ENCODE measurements around the gene BTN2A1.

DNA sequence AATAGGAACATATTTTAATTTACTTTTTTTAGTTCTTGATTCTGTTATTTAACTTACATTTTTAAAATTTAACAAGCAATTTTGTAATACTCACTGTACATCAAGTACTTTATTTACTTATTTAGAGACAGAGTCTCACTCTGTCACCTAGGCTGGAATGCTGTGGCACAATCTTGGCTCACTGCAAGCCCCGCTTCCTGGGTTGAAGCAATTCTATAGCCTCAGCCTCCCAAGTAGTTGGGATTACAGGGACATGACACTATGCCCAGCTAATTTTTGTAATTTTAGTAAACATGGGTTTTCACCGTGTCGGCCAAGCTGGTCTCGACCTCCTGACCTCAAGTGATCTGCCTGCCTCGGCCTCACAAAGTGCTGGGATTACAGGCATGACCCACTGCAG is 10.5 kb upstream of the BTN2A1 start:
- TF ChIP-seq CTCF (conservative IDR thresholded peaks at IDR 0.05; ENCODE audit: low read length), result no peak
- no peak for TF ChIP-seq EZH2phosphoT487 (IDR thresholded peaks at IDR 0.05; ENCODE audit: borderline replicate concordance, low read depth, low read length)
